CD8-positive, alpha-beta memory T cell (primary cell): ENCODE measurements around the gene RASA2. TPM values are rescaled to one million over a fixed set of nuclear protein-coding genes. Genes with fewer than 3 reads are reported as not detected.
A peak's percentile ranks its signal among the peaks of the same experiment; 100 is the strongest.
"Not testable (repeated sequence)": the region's sequence is repeated elsewhere in the genome, so short reads cannot be mapped to it uniquely, and the experiment has no call there.

Experiments
- CTCF ChIA-PET: fragments of 350-600 bp; sonication (Branson Sonifier 250); formaldehyde crosslinking; loops from one replicate; lab custom pipeline; 2021; ENCODE audit warnings: antibody characterized with exemption; lab: Charles Lee
- POLR2A ChIA-PET: fragments of 350-600 bp; sonication (Branson Sonifier 250); formaldehyde crosslinking; loops from one replicate; lab custom pipeline; 2021; ENCODE audit warnings: antibody characterized with exemption; lab: Charles Lee
- DNase-seq, 5 donors: peaks; one replicate each; pipeline versions ENCODE4 v3.0.0 to v3.0.0-alpha.2; 2020 to 2022; ENCODE audit warnings: mixed read lengths in 1 of 5
- H3K27ac ChIP-seq: one replicate; pipeline ENCODE4 v1.7.0; 2013; ENCODE audit warnings: low read depth, mild to moderate bottlenecking, low read length, moderate library complexity
- H3K27me3 ChIP-seq: 2 replicates; pipeline ENCODE4 v1.7.0; 2013; ENCODE audit warnings: low read length, mild to moderate bottlenecking; ENCODE audit not compliant: insufficient read depth, poor library complexity, severe bottlenecking
- H3K36me3 ChIP-seq: 2 replicates; pipeline ENCODE4 v1.7.0; 2013; ENCODE audit warnings: mild to moderate bottlenecking, low read length, moderate library complexity; ENCODE audit not compliant: insufficient read depth
- H3K4me1 ChIP-seq: 2 replicates; pipeline ENCODE4 v1.7.0; 2013; ENCODE audit warnings: mild to moderate bottlenecking, low read length, moderate library complexity; ENCODE audit not compliant: insufficient read depth
- H3K4me3 ChIP-seq: 2 replicates; pipeline ENCODE4 v1.7.0; 2013; ENCODE audit warnings: mild to moderate bottlenecking, low read length
- H3K9me3 ChIP-seq: 2 replicates; pipeline ENCODE4 v1.7.0; 2013; ENCODE audit warnings: mild to moderate bottlenecking, low read length
- H3K27ac Mint-ChIP-seq, 8 donors: one replicate each; pipeline ENCODE4 v1.8.0; 2020 to 2021; ENCODE audit warnings: mixed read lengths in 8 of 8, mild to moderate bottlenecking in 6 of 8, inconsistent platforms in 3 of 8, moderate library complexity in 3 of 8
- H3K27me3 Mint-ChIP-seq, 2 donors: one replicate each; pipeline ENCODE4 v1.8.0; 2020 to 2021; ENCODE audit warnings: mixed read lengths in 2 of 2, mild to moderate bottlenecking in 1 of 2, moderate library complexity in 1 of 2
- H3K36me3 Mint-ChIP-seq, 3 donors: one replicate each; pipeline ENCODE4 v1.8.0; 2020 to 2021; ENCODE audit warnings: mixed read lengths in 3 of 3, inconsistent platforms in 1 of 3, mild to moderate bottlenecking in 1 of 3
- H3K4me1 Mint-ChIP-seq, 3 donors: one replicate each; pipeline ENCODE4 v1.8.0; 2020 to 2021; ENCODE audit warnings: mixed read lengths in 3 of 3, inconsistent platforms in 1 of 3, mild to moderate bottlenecking in 1 of 3
- H3K4me3 Mint-ChIP-seq, 7 donors: one replicate each; pipeline ENCODE4 v1.8.0; 2020 to 2021; ENCODE audit warnings: mixed read lengths in 7 of 7, mild to moderate bottlenecking in 6 of 7, moderate library complexity in 4 of 7, inconsistent platforms in 2 of 7
- H3K9me3 Mint-ChIP-seq, 5 donors: one replicate each; pipeline ENCODE4 v1.8.0; 2020 to 2022; ENCODE audit warnings: mixed read lengths in 5 of 5, mild to moderate bottlenecking in 3 of 5, moderate library complexity in 2 of 5, inconsistent platforms in 1 of 5
- polyA plus RNA-seq: library from polyadenylated mRNA; unstranded; fragments of 300-500 nt; fragmentation: Illumina TruSeq; gene quantifications from one replicate; pipeline ENCODE4 v1.2.3, GENCODE V29; 2021
- total RNA-seq, 2 experiments: library from RNA; stranded (reverse); gene quantifications; one replicate each; pipeline ENCODE4 v1.2.3, GENCODE V29; 2021

Gene RASA2
- total and polyA plus RNA-seq, 3 experiments from 2014 or later, result 34.0 to 39.2 (median 36.4) TPM

DNA sequence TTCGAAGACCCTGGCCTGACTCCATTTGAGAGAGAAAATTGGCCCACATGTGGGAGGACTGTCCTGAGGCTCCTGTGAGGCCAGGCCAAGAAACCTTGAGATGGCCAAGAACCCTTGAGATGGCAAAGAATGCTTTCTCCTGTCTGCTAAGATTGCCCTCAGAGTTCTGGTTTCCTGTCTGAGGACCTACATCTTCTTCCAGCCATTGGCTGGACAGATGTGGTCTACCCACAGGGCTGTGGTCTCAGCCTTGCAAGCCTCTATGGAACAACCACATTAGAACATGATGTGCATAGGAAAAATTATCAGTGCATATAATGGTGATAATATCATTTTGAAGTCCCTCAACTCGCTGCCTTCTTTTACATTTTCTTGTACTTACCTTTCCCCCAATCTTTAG lies 10.8 kb upstream of the RASA2 start:
- H3K27ac Mint-ChIP-seq, result peak overlapping the region in 5 of 8 donors; percentile 12 to 70 (median 40)
- H3K9me3 ChIP-seq, result no peaks in the 10 kb centered on the region
- H3K4me3 Mint-ChIP-seq, result peak overlapping the region in 3 of 7 donors; percentile 29 to 54 (median 47)
- H3K27ac ChIP-seq, result no peak overlapping the region
- peak in 3 of 5 donors; percentile 24 to 33 (median 31) for DNase-seq
- H3K36me3 Mint-ChIP-seq, result no peaks in the 10 kb centered on the region
- no peaks in the 10 kb centered on the region for H3K27me3 ChIP-seq
- ChIA-PET CTCF (interaction anchor here (0.8 to 2.1 kb wide), 2 partner anchors 77 to 84 kb away, joined by 3 to 10 read pairs; no protein-coding TSS in a partner anchor), POLR2A (interaction anchor here (0.5 to 0.7 kb wide), 3 partner anchors 27 to 89 kb away, joined by 3 to 5 read pairs (median 5); no protein-coding TSS in a partner anchor)
- H3K4me1 Mint-ChIP-seq, result peaks cover 28 to 43% (median 38%) of the 10 kb centered on the region in 3 donors
- peaks cover 0 to 5% of the 10 kb centered on the region in 2 donors for H3K27me3 Mint-ChIP-seq
- H3K4me1 ChIP-seq, result peaks cover 17% of the 10 kb centered on the region
- H3K4me3 ChIP-seq, result no peak overlapping the region
- H3K9me3 Mint-ChIP-seq, result no peaks in the 10 kb centered on the region
- no peaks in the 10 kb centered on the region for H3K36me3 ChIP-seq

DNA sequence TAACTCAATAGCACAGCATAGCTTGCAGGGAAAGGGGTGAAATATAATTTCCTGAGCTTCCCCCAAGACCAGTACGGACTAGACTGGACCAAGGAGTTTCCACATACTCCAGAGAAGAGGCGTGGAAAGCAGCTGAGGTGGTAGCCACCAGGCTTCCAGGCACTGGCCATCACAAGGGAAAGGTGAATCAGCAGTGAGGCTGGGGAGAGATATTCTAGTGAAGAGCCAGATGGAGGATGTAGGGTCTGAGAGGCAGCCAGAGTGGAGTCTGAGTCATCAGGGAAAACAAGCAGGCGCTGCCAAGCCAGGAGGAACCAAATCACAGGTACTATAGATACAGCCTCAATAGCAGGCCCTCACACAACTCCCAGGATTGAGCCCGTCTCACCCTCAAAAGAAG lies 9.6 kb upstream of the RASA2 start:
- DNase-seq, result no peak
- CTCF ChIA-PET, result interaction anchor here (0.8 to 2.1 kb wide), 2 partner anchors 70 to 83 kb away, joined by 3 to 10 read pairs; no protein-coding TSS in a partner anchor
- Histone ChIP-seq H3K9me3 (no peaks in the 10 kb centered on the region), H3K4me1 (peaks cover 17% of the 10 kb centered on the region), H3K36me3 (no peaks in the 10 kb centered on the region), H3K27ac (no peak overlapping the region), H3K4me3 (no peak overlapping the region), H3K27me3 (no peaks in the 10 kb centered on the region)
- peaks cover 28 to 43% (median 38%) of the 10 kb centered on the region in 3 donors for H3K4me1 Mint-ChIP-seq
- H3K27me3 Mint-ChIP-seq, result peaks cover 0 to 6% of the 10 kb centered on the region in 2 donors
- H3K4me3 Mint-ChIP-seq, result no peak overlapping the region
- POLR2A ChIA-PET, result no interaction called here
- H3K9me3 Mint-ChIP-seq, result no peaks in the 10 kb centered on the region
- H3K36me3 Mint-ChIP-seq, result no peaks in the 10 kb centered on the region
- H3K27ac Mint-ChIP-seq, result no peak overlapping the region

GRCh38 chr3:141478139-141478538 lies 8.7 kb upstream of the RASA2 start:
- Mint-ChIP-seq H3K4me1 (peaks cover 28 to 43% (median 38%) of the 10 kb centered on the region in 3 donors), H3K4me3 (no peak overlapping the region)
- POLR2A ChIA-PET, result no interaction called here

GRCh38 chr3:141478840-141479239 lies 8.0 kb upstream of the RASA2 start:
- H3K27me3 Mint-ChIP-seq, result not testable (repeated sequence)
- H3K4me1 Mint-ChIP-seq, result peaks cover 28 to 48% (median 38%) of the 10 kb centered on the region in 3 donors

More at GRCh38 chr3:141478139-141478538, 8.7 kb upstream of the RASA2 start:
- DNase-seq, result no peak
- Mint-ChIP-seq H3K27me3 (peaks cover 0 to 6% of the 10 kb centered on the region in 2 donors), H3K36me3 (no peaks in the 10 kb centered on the region), H3K27ac (no peak overlapping the region), H3K9me3 (no peaks in the 10 kb centered on the region)
- Histone ChIP-seq H3K9me3 (no peaks in the 10 kb centered on the region), H3K36me3 (no peaks in the 10 kb centered on the region), H3K4me3 (no peak overlapping the region), H3K27ac (no peak overlapping the region), H3K27me3 (no peaks in the 10 kb centered on the region), H3K4me1 (peaks cover 17% of the 10 kb centered on the region)
- CTCF ChIA-PET, result interaction anchor here (1.1 to 2.1 kb wide), 2 partner anchors 18 to 82 kb away, joined by 3 to 10 read pairs; no protein-coding TSS in a partner anchor

GRCh38 chr3:141482245-141482922 lies 4.4 kb upstream of the RASA2 start:
- no peaks in the 10 kb centered on the region for H3K9me3 Mint-ChIP-seq
- peaks cover 0 to 2% (median 0%) of the 10 kb centered on the region in 3 donors for H3K36me3 Mint-ChIP-seq
- H3K9me3 ChIP-seq, result no peaks in the 10 kb centered on the region
- H3K4me1 ChIP-seq, result peaks cover 20% of the 10 kb centered on the region
- H3K27ac ChIP-seq, result no peak overlapping the region
- H3K27me3 Mint-ChIP-seq, result peaks cover 0 to 6% of the 10 kb centered on the region in 2 donors
- H3K27me3 ChIP-seq, result no peaks in the 10 kb centered on the region
- ChIA-PET POLR2A (interaction anchor here (0.6 kb wide), 1 partner anchor 17 kb away, joined by 4 read pairs; no protein-coding TSS in a partner anchor), CTCF (interaction anchor here (1.9 kb wide), 1 partner anchor 12 kb away, joined by 6 read pairs; no protein-coding TSS in a partner anchor)
- no peak overlapping the region for H3K4me3 ChIP-seq
- H3K27ac Mint-ChIP-seq, result peak overlapping the region in 1 of 8 donors; percentile 14
- H3K4me3 Mint-ChIP-seq, result peak overlapping the region in 1 of 7 donors; percentile 37
- H3K36me3 ChIP-seq, result no peaks in the 10 kb centered on the region
- DNase-seq, result no peak
- H3K4me1 Mint-ChIP-seq, result peaks cover 22 to 40% (median 30%) of the 10 kb centered on the region in 3 donors

More at GRCh38 chr3:141478840-141479239, 8.0 kb upstream of the RASA2 start:
- H3K27ac ChIP-seq, H3K27ac Mint-ChIP-seq, POLR2A ChIA-PET, H3K36me3 ChIP-seq, H3K36me3 Mint-ChIP-seq, H3K9me3 ChIP-seq, H3K4me3 Mint-ChIP-seq, DNase-seq, H3K9me3 Mint-ChIP-seq, H3K27me3 ChIP-seq, H3K4me3 ChIP-seq: not testable (repeated sequence)
- H3K4me1 ChIP-seq, result peaks cover 17% of the 10 kb centered on the region
- CTCF ChIA-PET, result interaction anchor here (1.1 kb wide), 1 partner anchor 18 kb away, joined by 3 read pairs; no protein-coding TSS in a partner anchor

DNA sequence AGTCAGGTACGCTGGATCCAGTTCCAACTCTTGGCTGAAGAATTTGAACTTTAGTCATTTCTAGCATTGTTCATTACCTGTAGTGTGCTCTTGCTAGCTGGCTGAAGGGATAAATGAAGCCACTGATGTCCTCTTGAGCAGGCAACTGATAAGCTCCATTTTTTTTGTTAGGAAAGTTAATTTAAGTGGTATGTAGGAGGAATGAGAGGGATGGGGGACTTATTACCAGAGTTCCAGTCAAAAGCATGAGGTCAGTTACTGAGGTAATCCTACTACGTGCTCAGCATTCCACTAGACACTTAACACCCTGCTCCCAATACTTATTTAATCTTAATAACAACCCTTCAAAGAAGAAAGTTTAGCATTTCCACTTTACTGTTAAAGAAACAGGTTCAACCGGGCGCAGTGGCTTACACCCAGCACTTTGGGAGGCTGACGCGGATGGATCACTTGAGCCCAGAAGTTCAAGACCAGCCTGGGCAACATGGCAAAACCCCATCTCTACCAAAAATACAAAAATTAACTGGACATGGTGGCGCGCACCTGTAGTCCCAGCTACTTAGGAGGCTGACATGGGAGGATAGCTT lies 2.0 kb upstream of the RASA2 start:
- no peaks in the 10 kb centered on the region for H3K27me3 ChIP-seq
- Mint-ChIP-seq H3K4me3 (peak overlapping the region in 1 of 7 donors; percentile 92), H3K27me3 (peaks cover 0 to 6% of the 10 kb centered on the region in 2 donors), H3K36me3 (peaks cover 0 to 15% (median 2%) of the 10 kb centered on the region in 3 donors), H3K27ac (peak overlapping the region in 3 of 8 donors; percentile 66 to 94 (median 93)), H3K4me1 (peaks cover 36 to 51% (median 46%) of the 10 kb centered on the region in 3 donors), H3K9me3 (no peaks in the 10 kb centered on the region)
- CTCF ChIA-PET, result interaction anchor here (1.0 to 3.5 kb wide), 2 partner anchors 10 to 390 kb away, joined by 4 to 9 read pairs; no protein-coding TSS in a partner anchor
- POLR2A ChIA-PET, result no interaction called here
- no peaks in the 10 kb centered on the region for H3K36me3 ChIP-seq
- DNase-seq, result no peak
- no peaks in the 10 kb centered on the region for H3K9me3 ChIP-seq
- no peak overlapping the region for H3K4me3 ChIP-seq
- no peak overlapping the region for H3K27ac ChIP-seq
- H3K4me1 ChIP-seq, result peaks cover 39% of the 10 kb centered on the region

DNA sequence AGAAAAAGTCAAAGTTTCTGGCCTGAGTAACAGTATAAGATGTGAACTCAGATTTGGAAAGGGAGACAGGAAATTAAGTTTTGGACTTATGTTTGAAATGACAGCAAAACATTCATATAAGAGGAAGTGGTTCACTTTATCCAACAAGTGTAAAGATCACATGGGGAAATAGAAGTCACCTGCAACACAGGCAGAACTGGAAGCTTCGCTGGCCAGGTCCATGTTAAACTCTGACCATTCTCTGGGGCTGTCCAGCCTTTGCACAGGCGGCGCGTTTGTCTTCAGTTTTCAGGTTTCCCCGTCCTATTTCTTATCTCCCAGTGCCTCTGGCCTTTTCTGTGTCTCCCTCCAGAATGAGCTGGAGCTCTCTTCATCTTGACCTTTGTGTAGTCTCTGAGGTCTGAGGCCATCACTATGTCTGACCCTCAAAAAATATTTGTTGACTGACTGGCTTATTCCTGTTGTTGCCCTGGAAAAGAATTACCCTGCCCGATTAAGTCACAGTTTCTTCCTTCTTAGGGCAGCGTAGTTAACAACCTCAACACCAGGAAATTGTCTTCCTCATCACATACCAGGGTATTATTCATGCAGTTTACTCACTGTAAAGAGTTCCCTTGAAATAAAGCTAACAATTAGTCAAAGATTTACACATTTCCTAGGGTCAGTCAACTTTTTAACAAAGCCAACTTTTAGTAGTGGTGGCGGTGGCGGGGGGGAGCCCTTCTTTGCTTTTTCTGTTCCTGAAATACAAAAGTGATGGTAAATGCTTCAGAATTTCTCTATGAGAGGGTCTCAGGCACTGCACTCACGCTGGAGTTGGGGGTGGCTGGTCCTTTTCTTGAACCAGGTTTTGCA lies 959 bp upstream of the RASA2 start:
- Mint-ChIP-seq H3K27ac (peak overlapping the region; percentile 88 to 99 (median 94)), H3K9me3 (no peaks in the 10 kb centered on the region), H3K4me3 (peak overlapping the region; percentile 83 to 93 (median 89)), H3K4me1 (peaks cover 46 to 62% (median 56%) of the 10 kb centered on the region in 3 donors), H3K27me3 (peaks cover 0 to 5% of the 10 kb centered on the region in 2 donors), H3K36me3 (peaks cover 0 to 15% (median 2%) of the 10 kb centered on the region in 3 donors)
- H3K27ac ChIP-seq, result peak overlapping the region; percentile 25
- POLR2A ChIA-PET, result interaction anchor here (0.6 to 4.2 kb wide), 4 partner anchors 12 to 74 kb away, joined by 3 to 70 read pairs (median 17); no protein-coding TSS in a partner anchor
- H3K4me1 ChIP-seq, result peaks cover 50% of the 10 kb centered on the region
- CTCF ChIA-PET, result interaction anchor here (1.3 to 3.5 kb wide), 3 partner anchors 11 to 17 kb away, joined by 3 to 9 read pairs (median 3); no protein-coding TSS in a partner anchor
- no peaks in the 10 kb centered on the region for H3K36me3 ChIP-seq
- no peaks in the 10 kb centered on the region for H3K27me3 ChIP-seq
- no peaks in the 10 kb centered on the region for H3K9me3 ChIP-seq
- peak in 1 of 5 donors; percentile 36 for DNase-seq
- peak overlapping the region; percentile 48 for H3K4me3 ChIP-seq
